Germinal center (tissue), 1 donor: ENCODE results near the gene SH3RF3.

Experiments
- DNase-seq: peaks from one replicate; pipeline ENCODE4 v3.0.0; 2012; ENCODE audit warnings: mixed read lengths, low spot score

The SH3RF3 gene

DNA sequence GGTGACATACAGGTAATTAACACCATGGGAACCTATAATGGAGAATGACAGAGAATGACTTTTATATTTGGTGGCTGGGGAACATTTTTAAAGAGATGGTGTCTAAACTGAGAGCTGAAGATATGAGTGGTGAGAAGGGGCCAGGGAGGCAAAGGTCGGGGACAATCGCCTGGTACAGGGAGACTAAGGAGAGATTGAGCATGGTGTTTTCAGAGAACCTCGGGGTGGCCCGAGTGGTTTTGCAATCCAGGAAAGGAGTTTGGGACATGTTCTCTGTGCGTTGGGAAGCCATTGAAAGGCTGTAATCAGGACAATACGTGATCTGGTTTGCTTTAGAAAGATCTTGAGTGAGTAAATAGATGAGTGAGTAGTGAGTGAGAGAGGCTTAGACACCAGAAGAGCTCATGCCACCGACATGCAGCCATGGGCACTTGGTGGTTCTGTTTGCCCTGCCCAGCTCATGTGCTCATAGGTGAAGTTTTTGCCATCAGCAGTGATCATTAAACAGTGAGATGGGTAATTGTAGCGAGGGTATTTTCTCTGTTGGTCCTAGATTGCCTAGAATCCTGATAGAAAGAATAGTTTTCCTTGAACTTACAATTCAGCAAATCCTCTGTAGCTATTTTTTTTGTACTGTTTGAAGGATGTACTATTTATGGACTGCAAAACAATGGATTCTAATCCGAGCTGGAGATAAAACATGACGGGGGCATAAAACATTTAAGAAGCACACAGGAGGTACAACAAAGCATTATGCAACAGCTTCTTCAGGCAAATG lies 114.7 kb downstream of the SH3RF3 start:
- DNase-seq = no peak

- DNase-seq = no peak
Measured at GRCh38 chr2:109244304-109244582, 115.2 kb downstream of the SH3RF3 start.

DNA sequence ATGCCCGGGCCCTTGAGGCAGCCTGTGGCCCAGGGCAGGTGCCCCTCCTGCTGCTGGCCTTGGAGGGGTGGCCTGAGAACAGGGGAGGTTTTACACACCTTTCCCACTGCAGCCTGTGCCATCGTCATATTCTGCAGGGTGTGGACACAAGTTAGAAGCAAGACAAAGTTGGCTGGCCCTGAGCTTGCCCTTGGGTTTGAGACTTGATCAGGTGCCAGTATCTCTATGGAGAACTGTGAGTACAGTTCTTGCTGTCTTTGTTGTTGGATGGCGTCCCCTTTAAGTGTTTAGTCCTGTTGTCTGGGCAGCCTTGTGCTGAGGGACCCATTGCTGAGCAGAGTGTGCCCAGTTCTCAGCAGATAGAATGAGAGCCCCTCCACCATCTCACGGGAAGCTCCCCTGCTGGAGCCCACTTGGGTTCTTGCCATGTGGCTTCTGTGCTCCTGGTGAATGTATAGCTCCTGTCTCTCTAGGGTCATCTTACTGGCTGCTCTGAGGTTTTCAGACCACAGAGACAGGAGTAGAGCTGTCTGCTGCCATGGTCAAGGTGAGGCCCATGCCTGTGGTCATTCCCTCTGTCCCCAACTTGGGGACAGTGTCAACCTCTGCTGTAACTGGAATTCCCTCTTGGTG lies 115.9 kb downstream of the SH3RF3 start:
- DNase-seq = no peak

GRCh38 chr2:109246176-109246575 lies 117.2 kb downstream of the SH3RF3 start:
- DNase-seq = no peak

DNA sequence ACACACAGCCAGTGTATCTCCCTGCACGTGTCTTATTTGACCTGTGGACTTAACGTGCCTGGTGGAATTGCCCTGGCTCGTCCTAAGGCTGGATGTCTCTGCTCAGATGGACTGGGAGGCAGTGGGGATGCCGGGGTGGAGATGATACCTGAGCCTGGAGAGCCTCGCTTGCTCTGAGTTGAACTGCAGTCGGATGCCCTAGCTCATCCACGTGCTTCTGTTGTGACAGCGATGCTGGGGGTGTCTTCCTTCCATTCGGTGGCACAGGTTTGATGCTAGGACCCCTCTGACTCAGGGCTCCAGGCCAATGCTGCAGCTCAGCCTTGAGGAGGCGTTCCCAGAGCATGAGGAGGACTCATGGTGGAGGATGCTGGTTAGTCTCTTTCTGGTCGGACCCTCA lies 117.6 kb downstream of the SH3RF3 start:
- DNase-seq = no peak

DNA sequence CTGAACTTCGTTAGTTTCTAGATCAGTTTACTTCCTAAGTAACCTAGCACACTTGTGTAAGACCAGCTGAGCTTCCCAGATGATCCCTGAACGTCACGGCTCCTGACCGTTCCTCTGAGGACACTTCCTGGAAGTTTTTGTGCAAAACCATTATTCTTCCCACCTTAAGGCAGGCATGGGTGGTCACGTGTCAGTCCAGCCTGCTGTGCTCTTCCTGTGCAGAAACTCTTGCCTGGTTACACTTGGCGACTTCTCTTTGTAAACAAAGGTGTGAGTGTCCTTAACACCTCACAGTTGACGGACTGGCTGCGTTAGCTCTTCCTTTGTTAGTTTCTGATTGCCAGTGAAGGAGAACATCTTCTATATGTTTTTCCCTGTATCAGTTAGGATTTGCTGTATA lies 118.3 kb downstream of the SH3RF3 start:
- no peak for DNase-seq

DNA sequence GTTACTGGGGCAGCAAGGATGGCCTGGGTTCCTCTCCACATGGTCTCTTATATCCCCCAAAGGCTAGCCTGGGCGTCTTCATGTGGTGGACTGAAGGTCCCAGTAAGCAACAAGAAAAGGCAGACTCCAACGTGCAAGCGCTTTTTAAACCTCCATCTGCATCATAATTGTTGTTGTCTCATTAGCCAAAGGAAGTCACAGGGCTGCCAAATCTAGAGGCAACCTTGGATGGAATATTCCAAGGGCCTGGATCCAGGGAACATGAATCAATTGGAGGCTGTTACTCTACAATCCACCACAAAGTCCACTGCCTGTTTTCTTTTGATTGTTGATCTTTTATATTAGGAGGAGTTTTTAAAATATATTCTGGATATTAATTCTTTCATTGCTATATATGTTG lies 118.8 kb downstream of the SH3RF3 start:
- DNase-seq = no peak

DNA sequence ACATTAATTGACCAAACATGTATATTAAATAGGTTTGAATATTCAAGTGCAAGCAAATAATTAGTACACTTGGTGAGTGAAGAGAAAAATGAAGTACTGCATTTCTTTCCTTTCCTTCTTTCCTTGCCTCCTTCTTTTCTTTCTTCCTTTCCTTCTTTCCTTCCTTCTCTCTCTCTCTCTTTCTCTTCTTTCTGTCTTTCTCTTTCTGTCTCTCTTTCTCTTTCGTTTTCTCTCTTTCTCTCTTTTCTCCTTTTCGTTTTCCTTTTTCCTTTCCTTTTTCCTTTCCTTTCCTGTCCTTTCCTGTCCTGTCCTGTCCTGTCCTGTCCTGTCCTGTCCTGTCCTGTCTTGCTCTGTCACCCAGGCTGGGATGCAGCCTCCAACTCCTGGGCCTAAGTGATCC lies 119.6 kb downstream of the SH3RF3 start:
- DNase-seq = no peak

DNA sequence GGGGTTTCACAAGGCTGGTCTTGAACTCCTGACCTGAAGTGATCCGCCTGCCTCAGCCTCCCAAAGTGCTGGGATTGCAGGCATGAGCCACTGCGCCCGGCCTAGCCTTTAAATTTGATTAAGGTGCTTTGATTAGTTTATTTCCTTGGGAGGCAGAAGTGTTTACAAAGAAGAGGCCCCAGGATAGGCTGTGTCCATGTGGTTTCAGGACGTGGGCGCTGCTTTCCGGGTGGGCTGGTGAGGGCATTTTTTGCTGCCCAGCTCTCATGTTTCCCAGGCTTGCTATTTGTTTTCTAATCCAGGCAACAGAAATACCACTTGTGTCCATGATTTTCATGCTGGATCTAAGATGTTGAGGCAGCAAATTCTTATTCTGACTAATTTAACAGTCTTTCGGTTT lies 124.2 kb downstream of the SH3RF3 start:
- DNase-seq = no peak

- DNase-seq = peak; percentile 46
Measured at GRCh38 chr2:109254174-109254904, 125.3 kb downstream of the SH3RF3 start.

DNA sequence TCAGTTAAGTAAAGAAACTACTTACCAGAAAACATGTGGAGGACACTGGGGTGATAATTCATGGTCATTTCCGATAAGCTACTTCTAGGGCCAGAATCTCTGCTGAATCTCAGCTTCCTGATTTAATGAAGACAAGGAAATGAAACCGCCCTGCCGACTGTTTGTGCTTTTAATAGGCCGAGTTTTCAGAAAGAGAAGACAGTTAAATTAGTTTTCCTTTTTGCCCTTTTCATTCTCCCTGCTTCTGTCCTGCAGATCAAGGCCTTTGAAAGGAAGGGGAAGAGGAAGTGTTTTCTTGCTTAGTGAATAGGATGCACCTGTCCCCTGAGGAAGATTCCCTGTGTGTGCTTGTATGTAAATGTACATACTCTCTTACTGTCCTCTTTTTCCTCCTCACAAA lies 126.6 kb downstream of the SH3RF3 start:
- DNase-seq = peak; percentile 36

DNA sequence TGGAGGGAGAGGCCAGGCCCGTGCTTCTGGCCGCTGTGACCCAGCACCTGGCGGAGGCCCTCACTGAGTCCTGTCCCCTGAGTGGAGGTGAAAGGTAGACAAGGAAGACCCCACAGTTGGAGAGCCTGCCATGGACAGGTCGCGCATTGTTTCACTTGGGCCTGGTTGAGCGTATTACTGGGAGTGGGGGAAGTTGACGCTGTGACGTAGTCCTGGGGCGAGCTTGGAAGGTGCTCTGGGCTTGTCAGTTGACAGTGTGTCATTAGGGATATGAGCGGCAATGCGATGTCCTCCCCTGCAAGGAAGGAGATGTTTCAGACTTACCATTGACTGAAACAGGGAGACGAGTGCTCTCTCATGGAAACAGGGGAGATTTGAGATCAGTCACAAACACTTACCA lies 127.1 kb downstream of the SH3RF3 start:
- DNase-seq = no peak

GRCh38 chr2:109256921-109257320 lies 127.9 kb downstream of the SH3RF3 start:
- no peak for DNase-seq

DNA sequence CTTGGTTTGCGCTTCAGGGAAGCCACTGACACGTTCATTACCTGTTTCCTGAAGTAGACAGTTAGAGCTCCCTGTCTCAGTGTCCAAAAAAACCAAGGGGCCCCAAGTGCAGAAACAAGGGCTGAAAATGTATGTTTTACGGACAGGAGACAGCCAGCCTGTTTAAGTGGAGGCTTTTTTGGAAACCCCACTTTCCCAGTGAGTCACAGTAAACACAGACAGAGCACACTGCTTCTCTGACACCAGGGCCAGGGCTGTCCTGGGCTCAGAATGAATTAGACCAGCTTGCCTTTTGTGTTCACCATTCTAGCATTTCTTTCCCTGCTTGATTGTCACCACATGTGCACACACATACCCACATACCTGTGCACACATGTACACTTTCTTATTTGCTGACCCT lies 128.6 kb downstream of the SH3RF3 start:
- DNase-seq = no peak

DNA sequence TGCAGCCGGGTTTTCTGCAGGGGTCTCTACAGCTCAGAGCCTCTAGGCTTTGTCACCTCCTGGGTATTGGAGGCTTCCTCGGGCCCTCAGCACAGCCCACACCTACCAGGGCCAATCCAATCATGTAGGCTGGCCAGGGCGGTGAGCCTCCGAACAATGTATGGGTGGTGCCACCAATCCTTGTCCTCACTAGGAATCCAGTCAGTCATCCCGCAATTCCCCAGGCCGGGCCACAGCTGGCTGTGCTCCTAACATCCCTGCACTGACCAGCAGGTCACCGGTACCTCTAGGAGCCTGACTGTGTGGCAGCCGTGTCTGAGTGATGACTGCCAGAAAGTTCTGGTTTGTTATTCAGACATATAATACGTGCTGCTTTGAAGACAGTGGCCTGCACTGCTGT lies 129.4 kb downstream of the SH3RF3 start:
- DNase-seq = no peak

DNA sequence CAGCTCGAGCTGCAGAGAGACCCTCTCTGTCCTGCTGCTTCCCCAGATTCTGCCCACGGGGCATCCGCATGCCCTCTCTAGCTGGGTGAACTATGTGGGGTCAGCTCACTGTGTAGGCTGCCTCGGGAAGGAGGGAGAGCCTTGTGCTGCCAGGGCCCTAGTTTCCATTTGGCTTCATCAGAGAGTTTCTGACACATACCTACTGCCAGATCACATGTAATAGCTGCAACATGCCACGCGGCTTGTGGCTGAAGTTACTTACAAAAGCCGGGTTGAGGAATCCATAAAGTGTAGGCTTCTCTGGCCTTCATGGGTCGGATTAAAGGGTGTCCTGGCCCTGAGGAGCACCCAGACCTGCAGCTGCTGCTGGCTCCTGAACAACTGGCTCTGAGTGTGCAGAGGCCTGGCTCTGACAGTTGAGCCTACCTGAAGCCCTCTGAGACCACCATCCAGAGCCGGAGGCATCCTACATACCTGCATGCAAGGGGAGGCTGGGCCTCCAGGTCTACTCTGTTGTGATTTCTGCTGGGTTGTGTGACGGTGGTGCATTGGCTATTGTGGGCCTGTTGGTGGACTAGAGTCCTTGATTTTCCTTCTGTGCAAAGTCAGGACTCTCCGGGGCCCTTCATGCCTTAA lies 130.0 kb downstream of the SH3RF3 start:
- no peak for DNase-seq

DNA sequence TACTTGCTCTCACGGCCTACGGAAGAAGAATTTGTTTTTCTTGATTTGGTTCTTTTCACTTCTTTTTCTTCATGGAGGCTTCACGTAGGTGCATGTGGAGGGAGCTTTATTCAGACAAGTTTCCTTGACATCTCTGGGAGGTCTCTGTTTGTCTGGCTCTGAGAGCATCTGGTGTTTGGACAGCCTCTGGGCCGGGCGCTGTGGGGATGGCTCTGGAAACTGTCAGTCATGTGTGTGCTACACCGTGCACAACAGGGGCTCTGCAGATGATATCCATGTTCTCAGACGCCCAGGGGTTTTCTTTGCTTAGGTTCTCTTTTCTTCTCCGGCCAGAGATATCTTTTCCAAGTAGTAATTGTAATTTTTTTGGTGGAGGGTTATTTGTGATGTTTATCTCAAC lies 130.7 kb downstream of the SH3RF3 start:
- DNase-seq = no peak

- no peak for DNase-seq
Measured at GRCh38 chr2:109260116-109260855, 131.3 kb downstream of the SH3RF3 start.

GRCh38 chr2:109260886-109261700 lies 132.1 kb downstream of the SH3RF3 start:
- DNase-seq = no peak

DNA sequence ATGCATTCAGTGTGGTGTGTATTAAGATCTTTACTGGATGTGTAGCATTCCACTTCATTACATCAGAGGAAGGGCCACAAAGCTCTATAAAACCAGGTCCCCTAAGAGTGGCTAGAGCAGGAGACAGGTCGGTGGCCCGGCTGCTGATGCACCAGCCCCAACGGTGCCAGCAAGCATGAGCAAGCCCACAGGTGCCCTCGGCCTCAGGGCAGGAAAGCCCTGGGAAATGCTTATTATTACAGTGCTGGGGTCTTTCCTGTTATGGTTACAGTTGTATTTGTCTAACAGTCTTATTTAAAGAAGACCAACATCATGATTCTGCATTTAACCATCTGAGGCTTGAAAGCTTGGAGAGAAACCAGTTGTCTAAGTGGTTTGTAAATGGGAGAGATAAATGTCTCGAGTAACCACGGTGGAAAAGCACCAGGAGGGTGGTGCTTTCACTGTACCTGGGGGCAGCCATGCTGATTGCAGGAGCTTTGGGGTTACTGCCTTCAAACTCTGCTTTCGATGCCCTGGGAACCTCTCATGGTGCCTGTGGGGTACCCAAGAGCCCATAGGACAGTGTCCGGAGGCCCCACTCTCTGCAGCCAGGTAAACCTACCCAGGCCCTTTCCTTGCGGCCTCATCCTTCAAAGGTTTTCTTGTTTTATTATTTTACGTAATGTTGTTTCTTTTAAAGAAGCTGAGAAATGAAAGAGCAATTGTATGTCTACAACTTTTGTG lies 133.1 kb downstream of the SH3RF3 start:
- DNase-seq = no peak
